Endothelial cell of umbilical vein (primary cell): ENCODE data around the gene PFDN1. TPM values are rescaled to one million over a fixed set of nuclear protein-coding genes. Genes with fewer than 3 reads are reported as not detected.

Experiments
- BruUV-seq: library from RNA; stranded (reverse); fragments of 400-500 nt; replicated peaks from 2 replicates; lab custom pipeline; 2021; lab: Mats Ljungman, UMichigan
- CTCF ChIA-PET: fragments of 300-600, 350-600 bp; sonication (Branson Sonifier 250); formaldehyde crosslinking; loops from one replicate; lab custom pipeline; 2021; ENCODE audit warnings: antibody characterized with exemption, inconsistent platforms; lab: Charles Lee
- POLR2A ChIA-PET: fragments of 300-600, 350-600 bp; sonication (Branson Sonifier 250); formaldehyde crosslinking; loops from one replicate; lab custom pipeline; 2021; ENCODE audit warnings: antibody characterized with exemption, inconsistent platforms; lab: Charles Lee
- DNase-seq: peaks from one replicate; pipeline ENCODE4 v3.0.0-alpha.2; 2011; ENCODE audit warnings: low read depth, low spot score
- FAIRE-seq: peaks from 2 replicates; lab custom pipeline; 2011; peaks lifted over from hg19 to GRCh38; lab: Jason Lieb, UNC
- H2AFZ ChIP-seq: 2 replicates; pipeline ENCODE4 v1.6.0; 2012; ENCODE audit warnings: low read depth, low read length, control low read depth, inconsistent platforms
- H3K27ac ChIP-seq: 2 replicates; pipeline ENCODE4 v1.5.1; 2011; ENCODE audit warnings: low read depth, mild to moderate bottlenecking, control low read depth, low read length, moderate library complexity; ENCODE audit not compliant: insufficient read depth
- H3K27me3 ChIP-seq, 2 experiments: 2 replicates each; pipeline versions ENCODE4 v1.6.0 to v1.6.1; 2011; ENCODE audit warnings: low read length in 2 of 2, mixed read lengths in 1 of 2; ENCODE audit not compliant: control insufficient read depth in 2 of 2, insufficient read depth in 2 of 2
- H3K36me3 ChIP-seq, 2 experiments: 2 replicates in 1 of 2; 3 replicates in 1 of 2; pipeline ENCODE4 v1.5.1; 2011; ENCODE audit warnings: low read length in 2 of 2, mild to moderate bottlenecking in 1 of 2, moderate library complexity in 1 of 2; ENCODE audit not compliant: control insufficient read depth in 2 of 2, insufficient read depth in 2 of 2; ENCODE audit errors: extremely low read depth in 1 of 2
- H3K4me1 ChIP-seq: 3 replicates; pipeline ENCODE4 v1.5.1; 2011; ENCODE audit warnings: mild to moderate bottlenecking, low read length; ENCODE audit not compliant: control insufficient read depth, insufficient read depth; ENCODE audit errors: extremely low read depth
- H3K4me2 ChIP-seq: 2 replicates; pipeline ENCODE4 v1.6.1; 2011; ENCODE audit warnings: low read length, control low read depth, mixed read lengths; ENCODE audit not compliant: insufficient read depth
- H3K4me3 ChIP-seq, 3 experiments: fragments of 200-600 bp in 1 of 3; sonication (generic), shearing (Covaris generic) in 1 of 3; replicated peaks in 1 of 3; 2 replicates each; pipeline ENCODE4 v1.5.1; 2011 to 2016; ENCODE audit warnings: control low read depth in 3 of 3, low read length in 3 of 3, mild to moderate bottlenecking in 2 of 3, inconsistent platforms in 1 of 3, low read depth in 1 of 3, moderate library complexity in 1 of 3; ENCODE audit not compliant: insufficient read depth in 1 of 3
- H3K79me2 ChIP-seq: 2 replicates; pipeline ENCODE4 v1.6.0; 2012; ENCODE audit warnings: low read length, inconsistent platforms; ENCODE audit not compliant: control insufficient read depth, insufficient read depth
- H3K9ac ChIP-seq: replicated peaks from 2 replicates; pipeline ENCODE3; 2011; ENCODE audit warnings: low read length, control low read depth; ENCODE audit not compliant: insufficient read depth; ENCODE audit errors: extremely low read depth
- H3K9me1 ChIP-seq: replicated peaks from 3 replicates; pipeline ENCODE4 v1.6.0; 2011; ENCODE audit warnings: mild to moderate bottlenecking, low read length; ENCODE audit not compliant: control insufficient read depth, insufficient read depth; ENCODE audit errors: extremely low read depth
- H3K9me3 ChIP-seq: replicated peaks from 2 replicates; pipeline ENCODE4 v1.5.1; 2012; ENCODE audit warnings: low read length, inconsistent platforms; ENCODE audit not compliant: control insufficient read depth, insufficient read depth
- H4K20me1 ChIP-seq: replicated peaks from 2 replicates; pipeline ENCODE3; 2011; ENCODE audit warnings: mild to moderate bottlenecking, low read length; ENCODE audit not compliant: control insufficient read depth, insufficient read depth; ENCODE audit errors: extremely low read depth
- CTCF ChIP-seq, 2 donors: IDR thresholded peaks; 1 replicate in 1 of 2; 2 replicates in 1 of 2; pipeline ENCODE4 v1.5.1; 2011; ENCODE audit warnings: low read length in 2 of 2, mild to moderate bottlenecking in 2 of 2, moderate library complexity in 2 of 2, control low read depth in 1 of 2, inconsistent platforms in 1 of 2, low read depth in 1 of 2; ENCODE audit not compliant: insufficient read depth in 1 of 2; ENCODE audit errors: extremely low read depth in 1 of 2
- EZH2 ChIP-seq: IDR thresholded peaks from 2 replicates; pipeline ENCODE4 v1.6.1; 2012; ENCODE audit warnings: borderline replicate concordance, low read depth, mild to moderate bottlenecking, moderate library complexity, low read length, inconsistent platforms; ENCODE audit not compliant: severe bottlenecking
- FOS ChIP-seq: IDR thresholded peaks from 2 replicates; pipeline ENCODE4 v1.6.1; 2011; ENCODE audit warnings: mild to moderate bottlenecking, low read length, moderate library complexity, borderline replicate concordance; ENCODE audit not compliant: insufficient read depth
- GATA2 ChIP-seq: IDR thresholded peaks from 2 replicates; pipeline ENCODE4 v1.7.0; 2011; ENCODE audit warnings: low read depth, mild to moderate bottlenecking, moderate library complexity, mixed read lengths, low read length; ENCODE audit not compliant: insufficient read length, insufficient read depth
- JUN ChIP-seq: IDR thresholded peaks from 2 replicates; pipeline ENCODE4 v1.6.1; 2011; ENCODE audit warnings: borderline replicate concordance, low read depth; ENCODE audit not compliant: insufficient read length, insufficient read depth
- MYC ChIP-seq: IDR thresholded peaks from one replicate; pipeline ENCODE4 v1.6.1; 2011; ENCODE audit warnings: mild to moderate bottlenecking, low read depth, low read length
- POLR2A ChIP-seq: IDR thresholded peaks from 2 replicates; pipeline ENCODE4 v1.6.1; 2012; ENCODE audit warnings: low read depth, mild to moderate bottlenecking, control low read depth, low read length
- POLR2AphosphoS5 ChIP-seq: IDR thresholded peaks from 2 replicates; pipeline ENCODE4 v1.6.1; 2012; ENCODE audit warnings: low read depth, mild to moderate bottlenecking, control low read depth, low read length, moderate library complexity; ENCODE audit not compliant: insufficient read depth
- dilution Hi-C: fragments of 300-500 bp; cut with MboI; formaldehyde crosslinking; loops from one replicate; pipeline ENCODE4 v1.15.0; 2019; ENCODE audit warnings: low sequenced_read_pairs; ENCODE audit not compliant: extremely low pct_ligation_motif_present
- intact Hi-C: fragments of 100-400 bp; cut with micrococcal nuclease; formaldehyde crosslinking; loops from one replicate; pipeline ENCODE4 v1.10.0; 2022
- polyA plus RNA-seq, 4 experiments: library from polyadenylated mRNA; depleted of rRNA in 3 of 4; stranded (reverse) in 3 of 4; unstranded in 1 of 4; fragments of >200 nt; gene quantifications; 2 replicates each; pipeline versions ENCODE4 v1.2.1 to v1.2.3, GENCODE V29; 2011 to 2012; ENCODE audit warnings: missing spikeins in 1 of 4
- total RNA-seq: library from RNA; stranded (reverse); gene quantifications from 2 replicates; pipeline ENCODE4 v1.2.3, GENCODE V29; 2021
- TF ChIP-seq, protein P1 (sequence below): IDR thresholded peaks from 2 replicates; pipeline ENCODE4 v1.6.1; 2011; ENCODE audit not compliant: insufficient read depth, insufficient read length

PFDN1 gene
- total and polyA plus RNA-seq, 2 donors (not counting 3 experiments of a cell fraction or from before 2014, with no cell fraction given), result 107 to 158 TPM

GRCh38 chr5:140219068-140219991, 83.6 kb downstream of the PFDN1 start:
- intact Hi-C loops (no loop called here), dilution Hi-C loops (no loop called here)
- Histone ChIP-seq H3K4me3 (no peak overlapping the region), H3K27ac (no peak overlapping the region), H2AFZ (no peak overlapping the region), H4K20me1 (no peaks in the 10 kb centered on the region), H3K27me3 (no peaks in the 10 kb centered on the region), H3K9ac (no peak overlapping the region), H3K36me3 (no peaks in the 10 kb centered on the region), H3K4me1 (peaks cover 6% of the 10 kb centered on the region), H3K9me1 (no peaks in the 10 kb centered on the region), H3K4me2 (no peak overlapping the region), H3K79me2 (no peaks in the 10 kb centered on the region), H3K9me3 (no peaks in the 10 kb centered on the region)
- no peak for TF ChIP-seq GATA2
- FAIRE-seq (no peak), DNase-seq (no peak)
- ChIA-PET CTCF (interaction anchor here (0.6 to 1.4 kb wide), 3 partner anchors 62 to 146 kb away, joined by 3 to 5 read pairs (median 4); no protein-coding TSS in a partner anchor), POLR2A (no interaction called here)
- BruUV-seq, result no TSS peak

DNA sequence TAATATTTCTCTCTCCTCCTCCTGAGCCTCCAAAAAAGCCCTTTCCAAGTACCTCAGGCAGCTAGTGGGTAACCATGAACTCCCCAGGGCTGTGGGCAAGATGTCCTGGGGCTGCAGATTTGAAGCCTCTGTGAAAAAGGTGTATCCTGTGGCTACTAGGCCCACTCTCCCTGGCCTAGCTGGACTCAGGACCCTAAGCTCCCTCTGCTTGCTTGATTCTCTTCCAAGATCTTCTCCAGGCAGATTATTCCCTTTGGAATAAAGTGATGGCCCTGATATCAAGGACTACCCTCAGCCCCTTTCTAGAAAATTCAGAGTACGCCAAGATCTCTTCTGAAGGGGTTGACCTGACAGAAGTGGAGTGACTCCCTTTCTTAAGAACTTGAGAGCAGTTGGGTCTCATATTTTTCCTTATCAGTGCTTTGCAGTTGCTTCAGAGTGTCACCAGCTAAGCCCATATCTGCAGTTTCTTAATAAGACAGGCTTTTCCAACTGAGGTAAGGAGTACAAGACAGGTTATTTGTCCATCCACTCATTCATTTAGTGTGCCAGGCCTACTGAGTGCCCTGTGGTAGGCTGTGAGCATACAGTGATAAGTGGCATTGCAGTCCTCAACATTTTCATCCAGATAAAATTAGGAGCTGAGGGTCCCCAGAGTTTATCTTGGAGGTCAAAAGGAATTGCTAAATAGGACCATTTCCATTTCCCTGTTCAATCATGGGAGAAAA, 85.4 kb downstream of the PFDN1 start:
- H3K9me3 ChIP-seq, result no peaks in the 10 kb centered on the region
- no peak for FAIRE-seq
- no peaks in the 10 kb centered on the region for H3K9me1 ChIP-seq
- H3K4me1 ChIP-seq, result peaks cover 6% of the 10 kb centered on the region
- dilution Hi-C loops, result no loop called here
- no peaks in the 10 kb centered on the region for H3K79me2 ChIP-seq
- no peak overlapping the region for H3K9ac ChIP-seq
- no peak overlapping the region for H2AFZ ChIP-seq
- no peak overlapping the region for H3K4me3 ChIP-seq
- H4K20me1 ChIP-seq, result no peaks in the 10 kb centered on the region
- no TSS peak for BruUV-seq
- no peak for DNase-seq
- no peak overlapping the region for H3K27ac ChIP-seq
- intact Hi-C loops, result no loop called here
- H3K4me2 ChIP-seq, result no peak overlapping the region
- no peaks in the 10 kb centered on the region for H3K27me3 ChIP-seq
- TF ChIP-seq EZH2 (no peak), GATA2 (no peak), CTCF (IDR thresholded peaks at IDR 0.05; ENCODE audit: extremely low read depth in 1 of 2, insufficient read depth in 1 of 2, low read depth in 1 of 2, low read length in 2 of 2) (no peak), MYC (no peak), FOS (no peak), POLR2AphosphoS5 (no peak), POLR2A (no peak), JUN (no peak)
- TF ChIP-seq, protein P1, sequence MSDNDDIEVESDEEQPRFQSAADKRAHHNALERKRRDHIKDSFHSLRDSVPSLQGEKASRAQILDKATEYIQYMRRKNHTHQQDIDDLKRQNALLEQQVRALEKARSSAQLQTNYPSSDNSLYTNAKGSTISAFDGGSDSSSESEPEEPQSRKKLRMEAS, result no peak
- POLR2A ChIA-PET, result no interaction called here
- H3K36me3 ChIP-seq, result no peaks in the 10 kb centered on the region
- CTCF ChIA-PET, result interaction anchor here (1.3 to 2.7 kb wide), 6 partner anchors 12 to 135 kb away, joined by 3 to 9 read pairs (median 6); partner anchors contain the start of gene HBEGF
